Measurements from ENCODE around the gene TMEM86A. TPM values are rescaled to one million over a fixed set of nuclear protein-coding genes. Genes with fewer than 3 reads are reported as not detected.
"Not testable (repeated sequence)": the region's sequence is repeated elsewhere in the genome, so short reads cannot be mapped to it uniquely, and the experiment has no call there.

Gene TMEM86A
- total and polyA plus RNA-seq, 12 donors = 1.8 to 22.7 (median 8.3) TPM

GRCh38 chr11:18657673-18658072, 40.9 kb upstream of the TMEM86A start:
- Histone ChIP-seq H3K36me3 (replicated peaks in 1 of 2) (no peaks in the 10 kb centered on the region), H3K27me3 (no peaks in the 10 kb centered on the region), H3K27ac (no peak overlapping the region), H3K4me1 (replicated peaks in 1 of 2) (no peaks in the 10 kb centered on the region), H3K9me3 (replicated peaks in 1 of 3) (no peaks in the 10 kb centered on the region), H3K4me3 (no peak overlapping the region)
- TF ChIP-seq CTCF (IDR thresholded peaks at IDR 0.05) = no peak
- TF ChIP-seq POLR2A (IDR thresholded peaks at IDR 0.05) = no peak
- DNase-seq = no peak
- intact Hi-C loops (cut with DNase I) = no loop called here
- WGBS, 4 donors = 70 to 80% (median 73%) methylated on average over 5 of the region's 5 CpGs

GRCh38 chr11:18665353-18665872, 33.2 kb upstream of the TMEM86A start:
- 59 to 87% (median 69%) methylated on average over 10 of the region's 10 CpGs for WGBS, 4 donors
- H3K4me1 ChIP-seq (replicated peaks in 1 of 2); H3K36me3 ChIP-seq (replicated peaks in 1 of 2); H3K27ac ChIP-seq; H3K27me3 ChIP-seq; DNase-seq; H3K9me3 ChIP-seq (replicated peaks in 1 of 3); H3K4me3 ChIP-seq; intact Hi-C loops (cut with DNase I): not testable (repeated sequence)

- TF ChIP-seq CTCF (IDR thresholded peaks at IDR 0.05) (no peak), POLR2A (IDR thresholded peaks at IDR 0.05) (no peak)
- no peaks in the 10 kb centered on the region for H3K9me3 ChIP-seq (replicated peaks in 1 of 3)
- DNase-seq = no peak
- no peak overlapping the region for H3K4me3 ChIP-seq
- no peaks in the 10 kb centered on the region for H3K4me1 ChIP-seq (replicated peaks in 1 of 2)
- intact Hi-C loops (cut with DNase I) = no loop called here
- 86 to 95% (median 91%) methylated on average over 4 of the region's 4 CpGs for WGBS, 4 donors
- H3K27ac ChIP-seq = no peak overlapping the region
- no peaks in the 10 kb centered on the region for H3K36me3 ChIP-seq (replicated peaks in 1 of 2)
- no peaks in the 10 kb centered on the region for H3K27me3 ChIP-seq
These were observed 30.4 kb upstream of the TMEM86A start for GRCh38 chr11:18668131-18668530.

- no peak overlapping the region for H3K27ac ChIP-seq
- no peak overlapping the region for H3K4me3 ChIP-seq
- intact Hi-C loops (cut with DNase I) = no loop called here
- H3K36me3 ChIP-seq (replicated peaks in 1 of 2) = no peaks in the 10 kb centered on the region
- DNase-seq = no peak
- H3K4me1 ChIP-seq (replicated peaks in 1 of 2) = no peaks in the 10 kb centered on the region
- WGBS, 4 donors = 38 to 63% (median 50%) methylated on average over 2 of the region's 2 CpGs
- H3K27me3 ChIP-seq = no peaks in the 10 kb centered on the region
- H3K9me3 ChIP-seq (replicated peaks in 1 of 3) = no peaks in the 10 kb centered on the region
- TF ChIP-seq POLR2A (IDR thresholded peaks at IDR 0.05) (no peak), CTCF (IDR thresholded peaks at IDR 0.05) (no peak)
These were observed 29.4 kb upstream of the TMEM86A start for GRCh38 chr11:18669219-18669596.

- no peaks in the 10 kb centered on the region for H3K9me3 ChIP-seq (replicated peaks in 1 of 3)
- intact Hi-C loops (cut with DNase I) = no loop called here
- 65 to 84% (median 78%) methylated on average over 4 of the region's 4 CpGs for WGBS, 4 donors
- no peak overlapping the region for H3K27ac ChIP-seq
- no peak for DNase-seq
- no peaks in the 10 kb centered on the region for H3K27me3 ChIP-seq
- no peaks in the 10 kb centered on the region for H3K4me1 ChIP-seq (replicated peaks in 1 of 2)
- TF ChIP-seq POLR2A (IDR thresholded peaks at IDR 0.05) = no peak
- TF ChIP-seq CTCF (IDR thresholded peaks at IDR 0.05) = no peak
- no peaks in the 10 kb centered on the region for H3K36me3 ChIP-seq (replicated peaks in 1 of 2)
- H3K4me3 ChIP-seq = no peak overlapping the region
These were observed 28.9 kb upstream of the TMEM86A start for GRCh38 chr11:18669711-18670110.
